ENCODE measurements around the gene EIF4G1.

Gene EIF4G1

GRCh38 chr3:184291738-184292445, 22.5 kb upstream of the EIF4G1 start:
- Histone ChIP-seq H3K36me3 (ENCODE audit: insufficient read depth, low read length) (no peaks in the 10 kb centered on the region), H3K9ac (ENCODE audit: low read depth, low read length) (no peak overlapping the region), H4K20me1 (ENCODE audit: insufficient read depth, low read length) (no peaks in the 10 kb centered on the region), H2AFZ (ENCODE audit: low read depth, low read length) (no peak overlapping the region), H3K27me3 (ENCODE audit: insufficient read depth, low read length, poor library complexity) (peaks cover 7% of the 10 kb centered on the region), H3K4me3 (ENCODE audit: low read depth in 1 of 2, low read length in 2 of 2) (no peak overlapping the region), H3K79me2 (ENCODE audit: insufficient read depth, low read length) (no peaks in the 10 kb centered on the region), H3K9me3 (ENCODE audit: insufficient read depth, low read length, severe bottlenecking) (no peaks in the 10 kb centered on the region), H3K4me2 (ENCODE audit: insufficient read depth, low read length) (no peak overlapping the region), H3K27ac (ENCODE audit: low read length) (no peak overlapping the region), H3K4me1 (ENCODE audit: insufficient read depth, low read length) (no peaks in the 10 kb centered on the region)
- ATAC-seq (ENCODE audit: insufficient read depth, low read depth) (no peak), DNase-seq (no peak)
- no peak for TF ChIP-seq EZH2 (IDR thresholded peaks at IDR 0.05; ENCODE audit: borderline replicate concordance, low read depth, low read length, severe bottlenecking)
- no peak for TF ChIP-seq CTCF (IDR thresholded peaks at IDR 0.05; ENCODE audit: borderline replicate concordance, extremely low read depth, low read length, poor library complexity, severe bottlenecking)

GRCh38 chr3:184295771-184296170, 18.6 kb upstream of the EIF4G1 start:
- H4K20me1 ChIP-seq (ENCODE audit: insufficient read depth, low read length), result peaks cover 16% of the 10 kb centered on the region; the same call in 1 of the 2 replicates
- no peak overlapping the region for H3K27ac ChIP-seq (ENCODE audit: low read length)
- DNase-seq, result no peak
- no peak overlapping the region for H3K4me2 ChIP-seq (ENCODE audit: insufficient read depth, low read length)
- H3K9me3 ChIP-seq (ENCODE audit: insufficient read depth, low read length, severe bottlenecking), result no peaks in the 10 kb centered on the region
- no peak for ATAC-seq (ENCODE audit: insufficient read depth, low read depth)
- no peak overlapping the region for H2AFZ ChIP-seq (ENCODE audit: low read depth, low read length)
- TF ChIP-seq EZH2 (IDR thresholded peaks at IDR 0.05; ENCODE audit: borderline replicate concordance, low read depth, low read length, severe bottlenecking) (no peak), CTCF (IDR thresholded peaks at IDR 0.05; ENCODE audit: borderline replicate concordance, extremely low read depth, low read length, poor library complexity, severe bottlenecking) (no peak)
- peaks cover 20% of the 10 kb centered on the region for H3K4me1 ChIP-seq (ENCODE audit: insufficient read depth, low read length)
- H3K9ac ChIP-seq (ENCODE audit: low read depth, low read length), result no peak overlapping the region
- H3K36me3 ChIP-seq (ENCODE audit: insufficient read depth, low read length), result peaks cover 17% of the 10 kb centered on the region
- peaks cover 7% of the 10 kb centered on the region for H3K27me3 ChIP-seq (ENCODE audit: insufficient read depth, low read length, poor library complexity)
- H3K79me2 ChIP-seq (ENCODE audit: insufficient read depth, low read length), result peaks cover 17% of the 10 kb centered on the region
- no peak overlapping the region for H3K4me3 ChIP-seq (ENCODE audit: low read depth in 1 of 2, low read length in 2 of 2)

GRCh38 chr3:184296616-184297015, 17.8 kb upstream of the EIF4G1 start:
- Histone ChIP-seq H3K27ac (ENCODE audit: low read length) (no peak overlapping the region), H4K20me1 (ENCODE audit: insufficient read depth, low read length) (peaks cover 16% of the 10 kb centered on the region; the same call in 1 of the 2 replicates), H3K9me3 (ENCODE audit: insufficient read depth, low read length, severe bottlenecking) (no peaks in the 10 kb centered on the region), H3K27me3 (ENCODE audit: insufficient read depth, low read length, poor library complexity) (peaks cover 7% of the 10 kb centered on the region), H3K9ac (ENCODE audit: low read depth, low read length) (no peak overlapping the region), H3K4me3 (ENCODE audit: low read depth in 1 of 2, low read length in 2 of 2) (no peak overlapping the region), H3K4me2 (ENCODE audit: insufficient read depth, low read length) (no peak overlapping the region), H3K4me1 (ENCODE audit: insufficient read depth, low read length) (peaks cover 28% of the 10 kb centered on the region), H2AFZ (ENCODE audit: low read depth, low read length) (no peak overlapping the region), H3K36me3 (ENCODE audit: insufficient read depth, low read length) (peaks cover 24% of the 10 kb centered on the region), H3K79me2 (ENCODE audit: insufficient read depth, low read length) (peaks cover 25% of the 10 kb centered on the region)
- ATAC-seq (ENCODE audit: insufficient read depth, low read depth), result no peak
- TF ChIP-seq CTCF (IDR thresholded peaks at IDR 0.05; ENCODE audit: borderline replicate concordance, extremely low read depth, low read length, poor library complexity, severe bottlenecking) (no peak), EZH2 (IDR thresholded peaks at IDR 0.05; ENCODE audit: borderline replicate concordance, low read depth, low read length, severe bottlenecking) (no peak)
- no peak for DNase-seq

Measured in DND-41 (cell line).